Neural cell (in vitro differentiated cells): ENCODE measurements around the gene SERINC5.

Experiments used
- CTCF ChIP-seq: fragments of 450-650 bp; IDR thresholded peaks from 2 replicates; pipeline ENCODE4 v1.5.1; 2014; ENCODE audit warnings: antibody characterized with exemption, mild to moderate bottlenecking, moderate library complexity; ENCODE audit not compliant: poor library complexity, severe bottlenecking
- POLR2AphosphoS5 ChIP-seq: IDR thresholded peaks from 2 replicates; pipeline ENCODE4 v1.6.1; 2012
- REST ChIP-seq: IDR thresholded peaks from 2 replicates; pipeline ENCODE4 v1.6.1; 2012; ENCODE audit warnings: borderline replicate concordance
- TAF1 ChIP-seq: IDR thresholded peaks from 2 replicates; pipeline ENCODE4 v1.6.1; 2012; ENCODE audit warnings: low read depth

GRCh38 chr5:80114860-80115259 lies 141.0 kb downstream of the SERINC5 start:
- no peak for TF ChIP-seq CTCF
- no peak for TF ChIP-seq TAF1
- no peak for TF ChIP-seq POLR2AphosphoS5
- TF ChIP-seq REST, result no peak
